DND-41 (cell line): Measurements from ENCODE around the gene DEPDC4.

Experiments
- ATAC-seq: fragments of 200-7000 bp; cut with Tn5 transposase; 3 replicates; pipeline ENCODE4 v1.9.1; 2021; ENCODE audit warnings: low read depth; ENCODE audit not compliant: insufficient read depth
- DNase-seq: peaks from one replicate; pipeline ENCODE4 v3.0.0-alpha.2; 2020
- H2AFZ ChIP-seq: 2 replicates; pipeline ENCODE4 v1.6.0; 2012; ENCODE audit warnings: low read depth, low read length
- H3K27ac ChIP-seq: 2 replicates; pipeline ENCODE4 v1.5.1; 2012; ENCODE audit warnings: low read length, inconsistent platforms
- H3K27me3 ChIP-seq: fragments of 200-600 bp; sonication (generic); 2 replicates; pipeline ENCODE4 v1.6.0; 2012; ENCODE audit warnings: low read length, mild to moderate bottlenecking, inconsistent platforms; ENCODE audit not compliant: insufficient read depth, poor library complexity
- H3K36me3 ChIP-seq: 2 replicates; pipeline ENCODE4 v1.5.1; 2012; ENCODE audit warnings: low read length, inconsistent platforms; ENCODE audit not compliant: insufficient read depth
- H3K4me1 ChIP-seq: 2 replicates; pipeline ENCODE4 v1.5.1; 2012; ENCODE audit warnings: mild to moderate bottlenecking, low read length; ENCODE audit not compliant: insufficient read depth
- H3K4me2 ChIP-seq: 2 replicates; pipeline ENCODE4 v1.6.0; 2012; ENCODE audit warnings: mild to moderate bottlenecking, moderate library complexity, low read length, inconsistent platforms; ENCODE audit not compliant: insufficient read depth
- H3K4me3 ChIP-seq, 2 experiments: fragments of 200-600 bp in 1 of 2; shearing (Covaris generic) in 1 of 2; 2 replicates each; pipeline ENCODE4 v1.5.1; 2012 to 2016; ENCODE audit warnings: inconsistent platforms in 2 of 2, low read length in 2 of 2, mild to moderate bottlenecking in 2 of 2, low read depth in 1 of 2, moderate library complexity in 1 of 2
- H3K79me2 ChIP-seq: 2 replicates; pipeline ENCODE4 v1.6.0; 2012; ENCODE audit warnings: low read length, inconsistent platforms; ENCODE audit not compliant: insufficient read depth
- H3K9ac ChIP-seq: 2 replicates; pipeline ENCODE4 v1.6.0; 2012; ENCODE audit warnings: low read depth, mild to moderate bottlenecking, inconsistent platforms, low read length, moderate library complexity
- H3K9me3 ChIP-seq: 2 replicates; pipeline ENCODE4 v1.5.1; 2012; ENCODE audit warnings: low read length, moderate library complexity, mild to moderate bottlenecking, inconsistent platforms; ENCODE audit not compliant: insufficient read depth, severe bottlenecking
- H4K20me1 ChIP-seq: 2 replicates; pipeline ENCODE4 v1.6.0; 2012; ENCODE audit warnings: low read length; ENCODE audit not compliant: insufficient read depth
- EZH2 ChIP-seq: IDR thresholded peaks from 3 replicates; pipeline ENCODE4 v1.6.1; 2012; ENCODE audit warnings: borderline replicate concordance, low read depth, mild to moderate bottlenecking, moderate library complexity, low read length, inconsistent platforms; ENCODE audit not compliant: severe bottlenecking
- TF ChIP-seq, protein P1 (sequence below): IDR thresholded peaks from 2 replicates; pipeline ENCODE4 v1.5.1; 2012; ENCODE audit warnings: borderline replicate concordance, low read length, moderate library complexity, mild to moderate bottlenecking; ENCODE audit not compliant: poor library complexity, severe bottlenecking; ENCODE audit errors: extremely low read depth

DEPDC4 gene

DNA sequence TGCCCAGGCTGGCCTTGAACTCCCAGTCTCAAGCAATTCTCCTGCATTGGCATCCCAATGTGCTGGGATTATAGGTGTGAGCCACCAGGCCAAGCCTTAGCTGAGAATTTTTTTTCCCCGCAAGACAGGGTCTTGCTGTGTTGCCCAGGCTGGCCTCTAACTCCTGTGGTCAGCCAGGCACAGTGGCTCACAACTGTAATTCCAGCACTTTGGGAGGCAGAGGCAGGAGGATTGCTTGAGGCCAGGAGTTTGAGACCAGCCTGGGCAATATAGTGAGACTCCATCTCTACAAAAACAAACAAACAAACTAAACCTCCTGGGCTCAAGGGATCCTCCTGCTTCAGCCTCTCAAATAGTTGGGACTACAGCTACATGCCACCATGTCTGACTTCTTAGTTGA lies 27.3 kb downstream of the DEPDC4 start:
- no peaks in the 10 kb centered on the region for H3K4me1 ChIP-seq
- DNase-seq (no peak), ATAC-seq (no peak)
- H3K36me3 ChIP-seq, result no peaks in the 10 kb centered on the region
- no peak for TF ChIP-seq EZH2
- TF ChIP-seq, protein P1, sequence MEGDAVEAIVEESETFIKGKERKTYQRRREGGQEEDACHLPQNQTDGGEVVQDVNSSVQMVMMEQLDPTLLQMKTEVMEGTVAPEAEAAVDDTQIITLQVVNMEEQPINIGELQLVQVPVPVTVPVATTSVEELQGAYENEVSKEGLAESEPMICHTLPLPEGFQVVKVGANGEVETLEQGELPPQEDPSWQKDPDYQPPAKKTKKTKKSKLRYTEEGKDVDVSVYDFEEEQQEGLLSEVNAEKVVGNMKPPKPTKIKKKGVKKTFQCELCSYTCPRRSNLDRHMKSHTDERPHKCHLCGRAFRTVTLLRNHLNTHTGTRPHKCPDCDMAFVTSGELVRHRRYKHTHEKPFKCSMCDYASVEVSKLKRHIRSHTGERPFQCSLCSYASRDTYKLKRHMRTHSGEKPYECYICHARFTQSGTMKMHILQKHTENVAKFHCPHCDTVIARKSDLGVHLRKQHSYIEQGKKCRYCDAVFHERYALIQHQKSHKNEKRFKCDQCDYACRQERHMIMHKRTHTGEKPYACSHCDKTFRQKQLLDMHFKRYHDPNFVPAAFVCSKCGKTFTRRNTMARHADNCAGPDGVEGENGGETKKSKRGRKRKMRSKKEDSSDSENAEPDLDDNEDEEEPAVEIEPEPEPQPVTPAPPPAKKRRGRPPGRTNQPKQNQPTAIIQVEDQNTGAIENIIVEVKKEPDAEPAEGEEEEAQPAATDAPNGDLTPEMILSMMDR, result no peak
- H3K79me2 ChIP-seq, result no peaks in the 10 kb centered on the region
- H3K9ac ChIP-seq, result no peak overlapping the region
- H3K27me3 ChIP-seq, result no peaks in the 10 kb centered on the region
- no peaks in the 10 kb centered on the region for H4K20me1 ChIP-seq
- no peaks in the 10 kb centered on the region for H3K9me3 ChIP-seq
- H2AFZ ChIP-seq, result no peak overlapping the region
- H3K4me2 ChIP-seq, result no peak overlapping the region
- H3K4me3 ChIP-seq, result no peak overlapping the region
- H3K27ac ChIP-seq, result no peak overlapping the region

DNA sequence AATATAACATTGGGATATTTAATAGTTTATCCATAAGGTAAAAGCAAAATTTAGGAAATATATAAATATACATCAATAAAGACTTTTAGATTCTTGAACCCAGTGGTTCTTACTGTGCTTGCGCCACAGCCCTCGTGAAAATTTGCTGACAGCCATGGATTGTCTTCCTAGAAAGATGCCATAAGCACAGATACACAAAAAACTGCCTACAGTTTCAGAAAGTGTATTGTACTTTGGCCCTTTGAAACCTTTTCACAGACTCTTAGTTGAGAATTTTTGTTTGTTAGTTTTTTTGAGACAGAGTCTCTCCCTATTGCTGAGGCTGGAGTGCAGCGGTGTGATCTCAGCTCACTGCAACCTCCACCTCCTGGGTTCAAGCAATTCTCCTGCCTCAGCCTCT lies 28.1 kb downstream of the DEPDC4 start:
- Histone ChIP-seq H4K20me1 (no peaks in the 10 kb centered on the region), H3K9ac (no peak overlapping the region), H3K27me3 (no peaks in the 10 kb centered on the region), H2AFZ (no peak overlapping the region), H3K36me3 (no peaks in the 10 kb centered on the region), H3K27ac (no peak overlapping the region), H3K4me3 (no peak overlapping the region), H3K4me2 (no peak overlapping the region), H3K4me1 (no peaks in the 10 kb centered on the region), H3K9me3 (no peaks in the 10 kb centered on the region), H3K79me2 (no peaks in the 10 kb centered on the region)
- DNase-seq (no peak), ATAC-seq (no peak)
- no peak for TF ChIP-seq EZH2
- TF ChIP-seq, protein P1, result no peak

DNA sequence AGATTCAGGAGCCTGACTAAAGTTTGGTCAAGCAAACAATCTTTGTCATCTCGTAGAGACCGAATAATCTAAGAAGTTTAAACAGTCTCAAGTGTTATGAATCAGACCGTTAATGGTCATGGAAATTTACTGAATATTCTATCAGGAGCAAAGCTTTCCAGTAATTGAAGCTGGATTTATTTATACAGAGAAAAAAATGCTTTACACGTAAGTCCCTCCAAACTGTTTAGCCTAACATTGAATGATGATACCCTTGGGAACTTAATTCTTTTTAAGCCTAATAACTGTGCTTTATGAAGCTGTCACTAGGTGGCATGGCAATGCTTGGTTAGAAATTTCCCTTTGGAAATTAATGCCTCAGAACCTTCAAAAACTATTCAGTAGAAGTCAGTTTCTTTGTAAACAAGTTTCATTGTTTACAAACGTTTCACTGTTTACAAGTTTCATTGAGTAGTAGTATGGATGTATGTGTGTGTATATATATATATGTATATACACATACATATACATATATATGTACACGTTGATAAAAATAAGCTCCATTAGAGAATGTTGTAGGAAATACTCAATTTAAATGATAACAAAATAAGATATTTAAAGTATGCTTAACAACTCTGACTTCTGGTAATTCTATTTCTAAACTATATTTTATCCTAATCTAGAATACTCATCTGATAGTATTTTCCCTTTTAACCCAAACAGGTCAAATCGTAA lies 32.1 kb downstream of the DEPDC4 start:
- no peak overlapping the region for H3K4me2 ChIP-seq

More for the DNA sequence above, 32.1 kb downstream of the DEPDC4 start:
- H3K4me3 ChIP-seq, result no peak overlapping the region
- no peak overlapping the region for H3K9ac ChIP-seq
- H3K27me3 ChIP-seq, result no peaks in the 10 kb centered on the region
- no peak for DNase-seq
- H4K20me1 ChIP-seq, result no peaks in the 10 kb centered on the region
- no peaks in the 10 kb centered on the region for H3K79me2 ChIP-seq
- no peaks in the 10 kb centered on the region for H3K9me3 ChIP-seq
- no peaks in the 10 kb centered on the region for H3K4me1 ChIP-seq
- ATAC-seq, result peak; percentile 62; the same call in 2 of the 3 replicates
- H3K36me3 ChIP-seq, result no peaks in the 10 kb centered on the region
- no peak overlapping the region for H3K27ac ChIP-seq
- no peak overlapping the region for H2AFZ ChIP-seq
- TF ChIP-seq EZH2, result no peak
- TF ChIP-seq, protein P1, result peak; percentile 80
